ENCODE results near the gene MS4A1. TPM values are rescaled to one million over a fixed set of nuclear protein-coding genes. Genes with fewer than 3 reads are reported as not detected.

The MS4A1 gene
- total RNA-seq, 1 experiment from 2014 or later, result not detected

GRCh38 chr11:60502221-60502775 lies 46.7 kb downstream of the MS4A1 start:
- no peaks in the 10 kb centered on the region for H4K20me1 ChIP-seq (ENCODE audit: control insufficient read depth, insufficient read depth, insufficient read length)
- peaks cover 0 to 8% (median 5%) of the 10 kb centered on the region in 3 experiments; a peak in 4 of 7 replicates for H3K36me3 Mint-ChIP-seq (ENCODE audit: insufficient read depth in 1 of 3, low read depth in 3 of 3)

More at GRCh38 chr11:60502221-60502775, 46.7 kb downstream of the MS4A1 start:
- no peak overlapping the region for H3K4me3 Mint-ChIP-seq
- no peak for DNase-seq
- H3K27ac Mint-ChIP-seq, result peak overlapping the region in 1 of 3 experiments; percentile 62; a peak in 2 of 7 replicates
- peaks cover 3% of the 10 kb centered on the region; the same call in 1 of the 2 replicates for H3K4me1 ChIP-seq (ENCODE audit: insufficient read depth, low read length)
- H4K5ac ChIP-seq (ENCODE audit: insufficient read length, low read depth, low read length), result no peak overlapping the region
- H3K79me1 ChIP-seq (ENCODE audit: insufficient read depth, low read depth, low read length, poor library complexity, severe bottlenecking), result no peaks in the 10 kb centered on the region
- H3K9me3 ChIP-seq (ENCODE audit: control insufficient read depth, low read depth, low read length), result no peaks in the 10 kb centered on the region
- no CpG with 5 or more reads among the region's 3 CpGs for WGBS (ENCODE audit: extremely low coverage, insufficient read length, low lambda C conversion rate)
- no peak overlapping the region for H3K14ac ChIP-seq (ENCODE audit: insufficient read depth, low read length)
- H2BK15ac ChIP-seq (ENCODE audit: low read depth, low read length), result no peak overlapping the region
- H3K27me3 ChIP-seq (ENCODE audit: insufficient read depth, low read length), result no peaks in the 10 kb centered on the region
- H3T11ph ChIP-seq (ENCODE audit: low read length), result peak overlapping the region; percentile 67
- no peaks in the 10 kb centered on the region for H3K79me2 ChIP-seq (ENCODE audit: insufficient read depth, low read length)
- TF ChIP-seq, protein P1, sequence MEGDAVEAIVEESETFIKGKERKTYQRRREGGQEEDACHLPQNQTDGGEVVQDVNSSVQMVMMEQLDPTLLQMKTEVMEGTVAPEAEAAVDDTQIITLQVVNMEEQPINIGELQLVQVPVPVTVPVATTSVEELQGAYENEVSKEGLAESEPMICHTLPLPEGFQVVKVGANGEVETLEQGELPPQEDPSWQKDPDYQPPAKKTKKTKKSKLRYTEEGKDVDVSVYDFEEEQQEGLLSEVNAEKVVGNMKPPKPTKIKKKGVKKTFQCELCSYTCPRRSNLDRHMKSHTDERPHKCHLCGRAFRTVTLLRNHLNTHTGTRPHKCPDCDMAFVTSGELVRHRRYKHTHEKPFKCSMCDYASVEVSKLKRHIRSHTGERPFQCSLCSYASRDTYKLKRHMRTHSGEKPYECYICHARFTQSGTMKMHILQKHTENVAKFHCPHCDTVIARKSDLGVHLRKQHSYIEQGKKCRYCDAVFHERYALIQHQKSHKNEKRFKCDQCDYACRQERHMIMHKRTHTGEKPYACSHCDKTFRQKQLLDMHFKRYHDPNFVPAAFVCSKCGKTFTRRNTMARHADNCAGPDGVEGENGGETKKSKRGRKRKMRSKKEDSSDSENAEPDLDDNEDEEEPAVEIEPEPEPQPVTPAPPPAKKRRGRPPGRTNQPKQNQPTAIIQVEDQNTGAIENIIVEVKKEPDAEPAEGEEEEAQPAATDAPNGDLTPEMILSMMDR (conservative IDR thresholded peaks at IDR 0.05), result no peak
- H2BK20ac ChIP-seq (ENCODE audit: low read depth, low read length, poor library complexity, severe bottlenecking), result no peak overlapping the region
- no peak overlapping the region for H2BK5ac ChIP-seq (ENCODE audit: insufficient read length, low read length)
- H3K23ac ChIP-seq (ENCODE audit: insufficient read length, low read depth, low read length), result no peak overlapping the region
- H4K8ac ChIP-seq (replicated peaks; ENCODE audit: insufficient read length, low read depth, low read length), result no peak overlapping the region
- peaks cover 3 to 6% of the 10 kb centered on the region in 2 experiments; a peak in 3 of 5 replicates for H3K9me3 Mint-ChIP-seq
- H3K4ac ChIP-seq (ENCODE audit: low read depth, low read length), result no peak overlapping the region
- no peak overlapping the region for H3K56ac ChIP-seq (ENCODE audit: insufficient read length, low read depth, low read length)
- peaks cover 52 to 53% of the 10 kb centered on the region in 2 experiments for H3K4me1 Mint-ChIP-seq
- H3K27me3 Mint-ChIP-seq (ENCODE audit: low read depth), result no peaks in the 10 kb centered on the region
- H3K27ac ChIP-seq (ENCODE audit: insufficient read length, low read depth, low read length), result no peak overlapping the region
- H3K9ac ChIP-seq (ENCODE audit: extremely low read depth, insufficient read length, low read length), result no peak overlapping the region
- no peak overlapping the region for H2AFZ ChIP-seq (ENCODE audit: low read length)
- no peak overlapping the region for H2BK120ac ChIP-seq (ENCODE audit: low read depth, low read length, poor library complexity, severe bottlenecking)
- no peaks in the 10 kb centered on the region for H3K23me2 ChIP-seq (ENCODE audit: insufficient read length, low read depth, low read length, poor library complexity, severe bottlenecking)
- H3K18ac ChIP-seq (ENCODE audit: insufficient read length, low read depth, low read length), result no peak overlapping the region
- no peak overlapping the region for H3K4me2 ChIP-seq (ENCODE audit: insufficient read depth, insufficient read length, low read length)
- peak overlapping the region; percentile 23 for H2AK5ac ChIP-seq (ENCODE audit: insufficient read length, low read length)
- no peak overlapping the region for H4K91ac ChIP-seq (ENCODE audit: insufficient read length, low read depth, low read length)
- H2BK12ac ChIP-seq (ENCODE audit: insufficient read length, low read depth, low read length), result no peak overlapping the region

Data from H9 (cell line).